GM19328 (cell line): ENCODE measurements around the gene MEGF11.
"Not testable (repeated sequence)": the region's sequence is repeated elsewhere in the genome, so short reads cannot be mapped to it uniquely, and the experiment has no call there.

Experiments used
- ATAC-seq: cut with Tn5 transposase; IDR thresholded peaks from one replicate; pipeline ENCODE4 v1.9.1; 2021; ENCODE audit warnings: mild to moderate bottlenecking, moderate library complexity; ENCODE audit not compliant: unreplicated experiment

MEGF11 gene

GRCh38 chr15:65909831-65910230 lies 343.7 kb downstream of the MEGF11 start:
- no peak for ATAC-seq

- ATAC-seq, result no peak
Observed at GRCh38 chr15:65908876-65909275, 344.7 kb downstream of the MEGF11 start.

- no peak for ATAC-seq
Observed at GRCh38 chr15:65907661-65908060, 345.9 kb downstream of the MEGF11 start.

GRCh38 chr15:65906396-65906795 lies 347.2 kb downstream of the MEGF11 start:
- no peak for ATAC-seq

GRCh38 chr15:65904301-65904700 lies 349.2 kb downstream of the MEGF11 start:
- ATAC-seq, result no peak

GRCh38 chr15:65903296-65904073 lies 350.1 kb downstream of the MEGF11 start:
- no peak for ATAC-seq

GRCh38 chr15:65902373-65902772 lies 351.2 kb downstream of the MEGF11 start:
- ATAC-seq, result no peak

GRCh38 chr15:65901836-65902235 lies 351.7 kb downstream of the MEGF11 start:
- ATAC-seq, result no peak

GRCh38 chr15:65901336-65901735 lies 352.2 kb downstream of the MEGF11 start:
- no peak for ATAC-seq

GRCh38 chr15:65900488-65900887 lies 353.1 kb downstream of the MEGF11 start:
- ATAC-seq, result no peak

GRCh38 chr15:65896236-65896635 lies 357.3 kb downstream of the MEGF11 start:
- no peak for ATAC-seq

GRCh38 chr15:65893060-65893459 lies 360.5 kb downstream of the MEGF11 start:
- no peak for ATAC-seq

- ATAC-seq, result no peak
Observed at GRCh38 chr15:65888981-65889380, 364.6 kb downstream of the MEGF11 start.

- no peak for ATAC-seq
Observed at GRCh38 chr15:65887565-65887964, 366.0 kb downstream of the MEGF11 start.

GRCh38 chr15:65885668-65886218 lies 367.8 kb downstream of the MEGF11 start:
- no peak for ATAC-seq

GRCh38 chr15:65884511-65884910 lies 369.0 kb downstream of the MEGF11 start:
- no peak for ATAC-seq

- no peak for ATAC-seq
Observed at GRCh38 chr15:65883571-65883970, 370.0 kb downstream of the MEGF11 start.

GRCh38 chr15:65881766-65882434 lies 371.6 kb downstream of the MEGF11 start:
- ATAC-seq, result no peak

GRCh38 chr15:65877749-65878148 lies 375.8 kb downstream of the MEGF11 start:
- no peak for ATAC-seq

- ATAC-seq, result no peak
Observed at GRCh38 chr15:65875458-65875857, 378.1 kb downstream of the MEGF11 start.

- ATAC-seq, result no peak
Observed at GRCh38 chr15:65873256-65873655, 380.3 kb downstream of the MEGF11 start.

- ATAC-seq, result not testable (repeated sequence)
Observed at GRCh38 chr15:65872596-65872995, 381.0 kb downstream of the MEGF11 start.
